AG04449 (cell line): Measurements from ENCODE around the gene BMP5.

Source experiments
- CTCF ChIA-PET: fragments of 350-600 bp; formaldehyde crosslinking; extraction: SDS; loops from one replicate; lab custom pipeline; 2021; ENCODE audit warnings: antibody characterized with exemption; lab: Yijun Ruan, JAX
- POLR2A ChIA-PET: fragments of 400-600, 350-600 bp; formaldehyde crosslinking; extraction: SDS; loops from one replicate; lab custom pipeline; 2020; ENCODE audit warnings: antibody characterized with exemption, inconsistent platforms; lab: Yijun Ruan, JAX
- DNase-seq: peaks from one replicate; pipeline ENCODE4 v3.0.0-alpha.2; 2010; ENCODE audit warnings: low read depth, low spot score
- H3K4me3 ChIP-seq: 2 replicates; pipeline ENCODE4 v1.5.1; 2011; ENCODE audit warnings: low read depth, mild to moderate bottlenecking, control low read depth, low read length
- CTCF ChIP-seq: IDR thresholded peaks from one replicate; pipeline ENCODE4 v1.5.1; 2011; ENCODE audit warnings: mild to moderate bottlenecking, moderate library complexity, low read length, control low read depth, inconsistent platforms; ENCODE audit not compliant: insufficient read depth; ENCODE audit errors: missing control alignments

The BMP5 gene

GRCh38 chr6:55778705-55779104 lies 96.7 kb downstream of the BMP5 start:
- H3K4me3 ChIP-seq = no peak overlapping the region
- no peak for DNase-seq
- ChIA-PET CTCF (no interaction called here), POLR2A (no interaction called here)
- no peak for TF ChIP-seq CTCF

- no peak for TF ChIP-seq CTCF
- ChIA-PET CTCF (no interaction called here), POLR2A (no interaction called here)
- DNase-seq = no peak
- no peak overlapping the region for H3K4me3 ChIP-seq
Measured at GRCh38 chr6:55777469-55777868, 97.9 kb downstream of the BMP5 start.

GRCh38 chr6:55776113-55776512 lies 99.3 kb downstream of the BMP5 start:
- POLR2A ChIA-PET = no interaction called here
- CTCF ChIA-PET = no interaction called here
- DNase-seq = no peak
- no peak for TF ChIP-seq CTCF
- H3K4me3 ChIP-seq = no peak overlapping the region

GRCh38 chr6:55775029-55775318 lies 100.4 kb downstream of the BMP5 start:
- CTCF ChIA-PET = no interaction called here
- no peak for DNase-seq
- H3K4me3 ChIP-seq = no peak overlapping the region
- TF ChIP-seq CTCF = no peak
- POLR2A ChIA-PET = no interaction called here

- ChIA-PET CTCF (no interaction called here), POLR2A (no interaction called here)
- DNase-seq = no peak
- no peak for TF ChIP-seq CTCF
- H3K4me3 ChIP-seq = no peak overlapping the region
Measured at GRCh38 chr6:55774286-55775028, 100.9 kb downstream of the BMP5 start.

GRCh38 chr6:55773620-55774216 lies 101.7 kb downstream of the BMP5 start:
- no peak for TF ChIP-seq CTCF
- DNase-seq = no peak
- ChIA-PET POLR2A (no interaction called here), CTCF (no interaction called here)
- no peak overlapping the region for H3K4me3 ChIP-seq
